Calu3 (cell line): ENCODE data around the gene DYNC1I1. TPM values are rescaled to one million over a fixed set of nuclear protein-coding genes. Genes with fewer than 3 reads are reported as not detected.

ENCODE experiments used
- BruUV-seq: library from RNA; stranded (reverse); fragments of 400-500 nt; replicated peaks from 2 replicates; lab custom pipeline; 2021; lab: Mats Ljungman, UMichigan
- CTCF ChIA-PET: fragments of 300-600 bp; sonication (Branson Sonifier 250); formaldehyde crosslinking; loops from one replicate; lab custom pipeline; 2022; ENCODE audit warnings: antibody characterized with exemption; lab: Charles Lee
- DNase-seq: peaks from one replicate; pipeline ENCODE4 v3.0.0; 2022
- H3K27ac Mint-ChIP-seq: one replicate; pipeline ENCODE4 v1.8.0; 2022; ENCODE audit warnings: mixed read lengths; ENCODE audit not compliant: unreplicated experiment
- H3K27me3 Mint-ChIP-seq: one replicate; pipeline ENCODE4 v1.8.0; 2022; ENCODE audit warnings: mixed read lengths; ENCODE audit not compliant: unreplicated experiment
- H3K36me3 Mint-ChIP-seq: one replicate; pipeline ENCODE4 v1.8.0; 2022; ENCODE audit warnings: mild to moderate bottlenecking, moderate library complexity, mixed read lengths; ENCODE audit not compliant: insufficient read depth, unreplicated experiment
- H3K4me1 Mint-ChIP-seq: one replicate; pipeline ENCODE4 v1.8.0; 2022; ENCODE audit warnings: mild to moderate bottlenecking, low read depth, mixed read lengths; ENCODE audit not compliant: unreplicated experiment
- H3K4me3 Mint-ChIP-seq: one replicate; pipeline ENCODE4 v1.8.0; 2022; ENCODE audit warnings: mild to moderate bottlenecking, low read depth, moderate library complexity, mixed read lengths; ENCODE audit not compliant: unreplicated experiment
- H3K9me3 Mint-ChIP-seq: one replicate; pipeline ENCODE4 v1.8.0; 2022; ENCODE audit warnings: low read depth, mixed read lengths; ENCODE audit not compliant: unreplicated experiment
- CTCF ChIP-seq: fragments of 200-600 bp; IDR thresholded peaks from one replicate; pipeline ENCODE4 v1.8.0; 2022; ENCODE audit warnings: antibody characterized with exemption; ENCODE audit not compliant: unreplicated experiment
- intact Hi-C: fragments of 100-400 bp; cut with micrococcal nuclease; formaldehyde crosslinking; loops from one replicate; pipeline ENCODE4 v1.10.0; 2022; ENCODE audit not compliant: unreplicated experiment
- total RNA-seq: library from RNA; stranded (reverse); gene quantifications from 2 replicates; pipeline ENCODE4 v1.2.3, GENCODE V29; 2022

DYNC1I1 gene
- total RNA-seq, 1 experiment from 2014 or later = 0.73 TPM

DNA sequence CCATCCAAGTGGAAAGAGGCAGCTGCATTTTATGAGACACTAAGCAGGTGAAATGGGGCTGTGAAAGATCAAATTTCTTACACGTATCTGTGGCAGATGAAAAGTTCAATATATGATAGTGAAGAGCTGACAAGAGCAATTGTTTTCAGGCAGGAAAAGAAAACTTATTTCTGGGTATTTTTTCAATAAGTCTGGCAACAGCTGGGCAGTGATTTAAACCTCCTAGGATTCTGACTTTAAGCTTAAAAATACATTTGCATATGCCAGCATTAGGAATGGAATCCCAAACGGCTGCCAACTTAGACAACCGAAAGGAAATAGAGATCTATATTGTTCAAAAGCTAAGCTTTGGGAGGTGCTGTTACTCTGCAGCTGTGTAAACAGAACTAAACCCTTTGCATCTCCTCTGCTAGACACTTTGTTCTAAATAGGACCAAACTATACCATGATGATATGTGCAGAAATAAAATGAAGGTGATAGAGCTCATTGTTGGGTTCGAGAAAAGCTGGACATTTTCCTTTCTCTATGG, 26.1 kb downstream of the DYNC1I1 start:
- TF ChIP-seq CTCF = no peak
- H3K9me3 Mint-ChIP-seq = peaks cover 2% of the 10 kb centered on the region
- H3K27me3 Mint-ChIP-seq = peaks cover 55% of the 10 kb centered on the region
- CTCF ChIA-PET = interaction anchor here (1.5 kb wide), 1 partner anchor 10 kb away, joined by 3 read pairs; no protein-coding TSS in a partner anchor
- intact Hi-C loops = loop anchor here (10.0 kb wide), 1 partner anchor 74 kb away; no protein-coding TSS in a partner anchor
- no peak for DNase-seq
- no peak overlapping the region for H3K27ac Mint-ChIP-seq
- no peak overlapping the region for H3K4me3 Mint-ChIP-seq
- H3K36me3 Mint-ChIP-seq = no peaks in the 10 kb centered on the region
- BruUV-seq = no TSS peak
- no peaks in the 10 kb centered on the region for H3K4me1 Mint-ChIP-seq

DNA sequence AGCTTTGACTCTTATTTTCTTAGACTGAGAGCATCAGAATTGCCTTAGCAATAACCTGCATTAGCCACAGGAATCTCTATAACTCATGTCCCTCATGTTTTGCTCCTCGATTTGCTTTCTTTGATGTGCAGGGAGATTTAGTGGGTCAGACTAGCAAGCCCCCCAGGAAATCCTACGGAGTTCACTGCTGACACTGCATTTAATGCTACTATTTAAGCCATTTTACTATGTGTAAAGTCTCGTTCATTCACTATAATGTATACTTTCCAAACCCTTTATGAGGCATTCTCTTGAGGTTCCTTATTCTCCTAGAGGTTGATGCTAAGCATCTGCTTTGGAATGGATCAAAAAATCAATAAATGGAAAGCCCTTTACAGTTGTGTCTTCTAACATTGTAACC, 28.4 kb downstream of the DYNC1I1 start:
- intact Hi-C loops = no loop called here
- peaks cover 42% of the 10 kb centered on the region for H3K27me3 Mint-ChIP-seq

DNA sequence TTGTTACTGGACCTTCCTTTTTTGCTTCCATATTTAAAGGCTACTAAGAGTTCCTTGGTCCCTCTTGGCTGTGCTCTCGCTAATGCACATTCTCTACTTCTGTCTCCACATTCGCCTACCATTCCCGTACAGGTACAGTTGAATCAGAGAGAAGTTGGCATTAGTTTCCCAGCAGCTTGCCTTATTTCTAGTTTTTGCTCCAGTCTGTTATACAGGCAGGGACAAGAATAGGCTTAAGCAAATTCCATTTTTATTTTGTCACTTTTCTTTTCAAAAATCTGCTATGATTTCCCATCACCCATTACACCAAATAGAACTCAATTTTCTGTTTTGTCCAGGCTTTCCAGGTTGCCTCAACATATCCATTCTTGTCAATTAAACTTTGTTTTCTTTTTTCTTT, 29.9 kb downstream of the DYNC1I1 start:
- Mint-ChIP-seq H3K27me3 (peaks cover 54% of the 10 kb centered on the region), H3K27ac (no peak overlapping the region), H3K4me3 (no peak overlapping the region), H3K4me1 (no peaks in the 10 kb centered on the region), H3K9me3 (no peaks in the 10 kb centered on the region), H3K36me3 (no peaks in the 10 kb centered on the region)
- intact Hi-C loops = no loop called here
- CTCF ChIA-PET = no interaction called here
- no peak for TF ChIP-seq CTCF
- DNase-seq = no peak
- BruUV-seq = no TSS peak

More for the DNA sequence above, 28.4 kb downstream of the DYNC1I1 start:
- TF ChIP-seq CTCF = no peak
- Mint-ChIP-seq H3K4me1 (no peaks in the 10 kb centered on the region), H3K36me3 (no peaks in the 10 kb centered on the region), H3K27ac (no peak overlapping the region), H3K4me3 (no peak overlapping the region), H3K9me3 (no peaks in the 10 kb centered on the region)
- BruUV-seq = no TSS peak
- DNase-seq = no peak
- CTCF ChIA-PET = no interaction called here

- BruUV-seq = no TSS peak
- no peak for TF ChIP-seq CTCF
- peaks cover 63% of the 10 kb centered on the region for H3K27me3 Mint-ChIP-seq
- CTCF ChIA-PET = no interaction called here
- no peak overlapping the region for H3K4me3 Mint-ChIP-seq
- intact Hi-C loops = no loop called here
- no peaks in the 10 kb centered on the region for H3K4me1 Mint-ChIP-seq
- H3K36me3 Mint-ChIP-seq = no peaks in the 10 kb centered on the region
- no peaks in the 10 kb centered on the region for H3K9me3 Mint-ChIP-seq
- no peak for DNase-seq
- H3K27ac Mint-ChIP-seq = no peak overlapping the region
Observed at GRCh38 chr7:95804052-95804451, 31.7 kb downstream of the DYNC1I1 start.
